Glutamatergic neuron (in vitro differentiated cells): ENCODE results near the gene EXOSC7. TPM values are rescaled to one million over a fixed set of nuclear protein-coding genes. Genes with fewer than 3 reads are reported as not detected.
"Not testable (repeated sequence)": the region's sequence is repeated elsewhere in the genome, so short reads cannot be mapped to it uniquely, and the experiment has no call there.

Source experiments
- DNase-seq: peaks from one replicate; pipeline ENCODE4 v3.0.0; 2022
- H3K27ac Mint-ChIP-seq: one replicate; pipeline ENCODE4 v1.8.0; 2020; ENCODE audit warnings: mild to moderate bottlenecking, mixed read lengths, inconsistent platforms; ENCODE audit not compliant: unreplicated experiment
- H3K27me3 Mint-ChIP-seq: one replicate; pipeline ENCODE4 v1.8.0; 2020; ENCODE audit warnings: mild to moderate bottlenecking, moderate library complexity, mixed read lengths, inconsistent platforms; ENCODE audit not compliant: unreplicated experiment
- H3K36me3 Mint-ChIP-seq: one replicate; pipeline ENCODE4 v1.8.0; 2020; ENCODE audit warnings: mild to moderate bottlenecking, mixed read lengths, inconsistent platforms; ENCODE audit not compliant: unreplicated experiment
- H3K4me1 Mint-ChIP-seq: one replicate; pipeline ENCODE4 v1.8.0; 2020; ENCODE audit warnings: mild to moderate bottlenecking, low read depth, mixed read lengths, inconsistent platforms; ENCODE audit not compliant: unreplicated experiment
- H3K4me3 Mint-ChIP-seq: one replicate; pipeline ENCODE4 v1.8.0; 2020; ENCODE audit warnings: mild to moderate bottlenecking, mixed read lengths, inconsistent platforms; ENCODE audit not compliant: unreplicated experiment
- H3K9me3 Mint-ChIP-seq: one replicate; pipeline ENCODE4 v1.8.0; 2020; ENCODE audit warnings: mild to moderate bottlenecking, moderate library complexity, mixed read lengths, inconsistent platforms; ENCODE audit not compliant: unreplicated experiment
- total RNA-seq: library from RNA; stranded (reverse); fragmentation: NEBNext Ultra II Directional; extraction: Animal tissue kit (Norgen Biotek cat#: 25700); gene quantifications from one replicate; pipeline ENCODE4 v1.2.1, GENCODE V29; 2021; ENCODE audit not compliant: unreplicated experiment
- TF ChIP-seq, protein P1 (sequence below): fragments of 200-600 bp; sonication (generic); IDR thresholded peaks from one replicate; pipeline ENCODE4 v1.5.0; 2021; ENCODE audit not compliant: partially characterized antibody, unreplicated experiment

The EXOSC7 gene
- total RNA-seq, 1 donor from 2014 or later, result 30.9 TPM

DNA sequence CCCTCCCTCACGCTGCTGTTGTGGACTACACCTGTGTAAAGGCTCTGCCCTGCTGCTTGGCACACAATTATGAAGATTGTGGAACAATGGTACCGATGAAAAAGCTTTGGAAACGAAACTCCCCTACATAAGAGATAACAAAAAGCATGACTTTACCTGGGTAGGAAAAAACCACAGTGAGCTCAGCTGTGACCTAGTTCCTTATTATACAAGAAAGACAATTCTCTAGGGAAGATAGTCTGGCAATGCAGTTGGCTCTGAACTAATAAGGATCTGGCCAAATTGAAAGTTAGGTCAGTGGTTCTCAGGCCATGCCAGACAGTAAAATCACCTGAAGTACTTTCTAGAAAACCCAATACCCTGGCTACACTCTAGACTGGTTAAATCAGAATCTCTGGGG lies 66.1 kb downstream of the EXOSC7 start:
- TF ChIP-seq, protein P1, sequence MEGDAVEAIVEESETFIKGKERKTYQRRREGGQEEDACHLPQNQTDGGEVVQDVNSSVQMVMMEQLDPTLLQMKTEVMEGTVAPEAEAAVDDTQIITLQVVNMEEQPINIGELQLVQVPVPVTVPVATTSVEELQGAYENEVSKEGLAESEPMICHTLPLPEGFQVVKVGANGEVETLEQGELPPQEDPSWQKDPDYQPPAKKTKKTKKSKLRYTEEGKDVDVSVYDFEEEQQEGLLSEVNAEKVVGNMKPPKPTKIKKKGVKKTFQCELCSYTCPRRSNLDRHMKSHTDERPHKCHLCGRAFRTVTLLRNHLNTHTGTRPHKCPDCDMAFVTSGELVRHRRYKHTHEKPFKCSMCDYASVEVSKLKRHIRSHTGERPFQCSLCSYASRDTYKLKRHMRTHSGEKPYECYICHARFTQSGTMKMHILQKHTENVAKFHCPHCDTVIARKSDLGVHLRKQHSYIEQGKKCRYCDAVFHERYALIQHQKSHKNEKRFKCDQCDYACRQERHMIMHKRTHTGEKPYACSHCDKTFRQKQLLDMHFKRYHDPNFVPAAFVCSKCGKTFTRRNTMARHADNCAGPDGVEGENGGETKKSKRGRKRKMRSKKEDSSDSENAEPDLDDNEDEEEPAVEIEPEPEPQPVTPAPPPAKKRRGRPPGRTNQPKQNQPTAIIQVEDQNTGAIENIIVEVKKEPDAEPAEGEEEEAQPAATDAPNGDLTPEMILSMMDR, result no peak
- no peak overlapping the region for H3K27ac Mint-ChIP-seq
- H3K4me1 Mint-ChIP-seq, result peaks cover 2% of the 10 kb centered on the region
- H3K36me3 Mint-ChIP-seq, result no peaks in the 10 kb centered on the region
- no peak for DNase-seq
- H3K9me3 Mint-ChIP-seq, result no peaks in the 10 kb centered on the region
- no peaks in the 10 kb centered on the region for H3K27me3 Mint-ChIP-seq
- no peak overlapping the region for H3K4me3 Mint-ChIP-seq

DNA sequence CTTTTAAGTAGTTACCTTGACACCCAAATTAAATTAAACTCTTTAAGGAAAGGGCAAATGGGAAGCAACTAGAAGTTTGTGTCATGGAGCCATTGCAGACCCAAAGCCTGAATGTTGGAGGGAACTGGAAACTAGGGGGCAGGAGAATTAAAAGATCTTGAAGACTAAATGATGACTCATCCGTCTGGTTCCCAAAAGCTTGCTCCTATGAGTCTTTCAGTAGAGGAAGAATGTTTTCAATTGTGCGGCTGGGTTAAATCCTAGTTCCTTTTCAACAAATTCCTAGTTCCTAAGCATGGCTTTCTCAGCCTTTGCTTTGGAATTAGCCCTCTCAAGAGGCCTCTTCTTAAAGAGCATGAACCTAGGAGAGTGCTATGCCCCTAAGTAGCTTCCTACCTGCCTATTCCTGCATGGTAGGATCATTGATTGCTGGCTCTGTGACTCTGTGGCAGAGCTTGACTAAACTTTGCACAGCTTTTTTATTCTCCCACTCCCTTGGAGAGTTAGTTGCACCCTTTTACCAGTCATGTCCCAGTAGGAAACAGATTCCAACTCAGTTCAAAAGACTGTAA lies 67.8 kb downstream of the EXOSC7 start:
- peaks cover 2% of the 10 kb centered on the region for H3K4me1 Mint-ChIP-seq
- H3K27ac Mint-ChIP-seq, result no peak overlapping the region
- no peak for DNase-seq
- H3K4me3 Mint-ChIP-seq, result no peak overlapping the region
- no peaks in the 10 kb centered on the region for H3K9me3 Mint-ChIP-seq
- H3K27me3 Mint-ChIP-seq, result no peaks in the 10 kb centered on the region
- no peaks in the 10 kb centered on the region for H3K36me3 Mint-ChIP-seq
- TF ChIP-seq, protein P1, result no peak

DNA sequence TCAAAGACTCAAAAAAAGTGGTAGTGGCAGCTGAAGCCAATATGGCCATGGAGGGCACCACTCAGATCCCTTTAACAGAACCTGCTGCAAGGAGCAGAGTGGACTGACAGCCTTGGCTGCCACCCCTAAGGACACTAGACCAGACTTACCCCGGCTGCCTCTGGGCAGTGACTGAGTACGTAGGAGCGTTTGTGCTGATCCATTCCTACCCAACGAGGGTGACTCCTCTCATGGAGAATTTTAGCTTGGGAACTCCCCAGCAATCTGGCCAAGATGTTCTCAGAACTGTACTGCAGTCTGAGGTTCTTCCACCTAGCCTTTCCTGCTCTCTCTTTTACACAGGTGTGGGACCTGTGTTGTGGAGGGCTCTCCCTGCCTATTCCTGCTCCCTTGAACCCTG lies 72.2 kb downstream of the EXOSC7 start:
- H3K9me3 Mint-ChIP-seq, result no peaks in the 10 kb centered on the region
- no peak overlapping the region for H3K4me3 Mint-ChIP-seq
- TF ChIP-seq, protein P1, result no peak
- peaks cover 3% of the 10 kb centered on the region for H3K4me1 Mint-ChIP-seq
- H3K36me3 Mint-ChIP-seq, result peaks cover 4% of the 10 kb centered on the region
- H3K27ac Mint-ChIP-seq, result no peak overlapping the region
- no peaks in the 10 kb centered on the region for H3K27me3 Mint-ChIP-seq
- DNase-seq, result no peak

DNA sequence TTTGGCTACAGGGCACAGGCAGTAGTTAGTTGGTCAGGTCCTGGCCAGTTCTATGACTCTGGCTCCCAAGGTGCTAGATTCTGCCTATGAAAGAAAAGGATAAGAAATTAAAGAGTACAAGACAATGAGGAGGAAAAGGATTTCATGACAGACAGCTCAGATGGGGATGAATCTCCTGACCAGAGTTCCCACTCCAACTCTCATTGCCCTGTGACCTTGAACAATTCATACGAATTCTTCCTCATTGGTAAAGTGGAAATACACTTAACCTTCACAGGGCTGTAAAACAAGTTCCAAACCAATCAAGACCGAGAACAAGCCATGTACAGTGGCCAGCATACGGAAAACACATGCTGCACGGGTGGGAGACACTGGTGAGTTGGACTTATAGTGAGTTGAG lies 73.8 kb downstream of the EXOSC7 start:
- DNase-seq, result no peak
- Mint-ChIP-seq H3K36me3 (peaks cover 4% of the 10 kb centered on the region), H3K4me1 (peaks cover 6% of the 10 kb centered on the region), H3K27ac (no peak overlapping the region), H3K27me3 (no peaks in the 10 kb centered on the region), H3K4me3 (no peak overlapping the region), H3K9me3 (peaks cover 2% of the 10 kb centered on the region)
- TF ChIP-seq, protein P1, result no peak

DNA sequence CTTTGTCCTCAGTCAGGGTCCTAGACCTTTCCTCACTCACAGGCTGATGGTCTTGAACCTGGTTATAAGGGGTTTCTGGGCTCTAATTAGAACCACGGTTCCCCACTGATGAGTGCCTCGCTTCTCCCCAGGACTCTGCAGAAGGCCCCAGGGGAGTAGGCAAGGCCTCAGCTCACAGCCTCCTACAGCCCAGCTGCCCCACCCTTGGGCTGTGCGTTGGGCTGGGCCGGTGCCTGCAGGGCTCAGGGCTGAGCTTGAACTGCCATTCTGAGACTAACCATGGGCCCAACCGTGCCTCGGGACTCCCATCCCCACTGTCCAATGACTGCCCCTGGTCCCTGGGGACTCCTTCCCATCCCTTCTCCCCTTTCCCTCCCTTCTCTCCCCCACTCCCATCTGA lies 75.6 kb downstream of the EXOSC7 start:
- no peak for DNase-seq
- Mint-ChIP-seq H3K4me1 (peaks cover 6% of the 10 kb centered on the region), H3K9me3 (peaks cover 2% of the 10 kb centered on the region), H3K4me3 (no peak overlapping the region), H3K27ac (no peak overlapping the region), H3K27me3 (no peaks in the 10 kb centered on the region), H3K36me3 (peaks cover 4% of the 10 kb centered on the region)
- TF ChIP-seq, protein P1, result no peak

DNA sequence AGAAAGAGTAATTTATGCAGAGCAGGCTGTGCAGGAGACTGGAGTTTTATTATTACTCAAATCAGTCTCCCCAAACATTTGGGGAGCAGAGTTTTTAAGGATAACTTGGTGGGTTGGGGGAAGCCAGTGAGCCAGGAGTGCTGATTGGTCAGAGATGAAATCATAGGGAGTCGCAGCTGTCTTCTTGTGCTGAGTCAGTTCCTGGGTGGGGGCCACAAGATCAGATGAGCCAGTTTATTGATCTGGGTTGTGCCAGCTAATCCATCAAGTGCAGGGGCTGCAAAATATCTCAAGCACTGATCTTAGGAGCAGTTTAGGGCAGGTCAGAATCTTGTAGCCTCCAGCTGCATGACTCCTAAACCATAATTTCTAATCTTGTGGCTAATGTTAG lies 77.8 kb downstream of the EXOSC7 start:
- H3K27me3 Mint-ChIP-seq, H3K27ac Mint-ChIP-seq, H3K36me3 Mint-ChIP-seq, DNase-seq, H3K4me3 Mint-ChIP-seq, H3K9me3 Mint-ChIP-seq, H3K4me1 Mint-ChIP-seq: not testable (repeated sequence)
